Smooth muscle cell (in vitro differentiated cells): ENCODE results near the gene AAMP. TPM values are rescaled to one million over a fixed set of nuclear protein-coding genes. Genes with fewer than 3 reads are reported as not detected.

ENCODE experiments used
- DNase-seq: peaks from one replicate; lab custom pipeline; 2025; ENCODE audit not compliant: unreplicated experiment; lab: John Stamatoyannopoulos, UW
- H2AFZ ChIP-seq: fragments of 200-600 bp; sonication (generic); 2 replicates; pipeline ENCODE4 v1.6.0; 2016; ENCODE audit warnings: antibody characterized with exemption, low read depth, mild to moderate bottlenecking
- H3F3A ChIP-seq: fragments of 200-600 bp; sonication (generic); 2 replicates; pipeline ENCODE4 v1.6.0; 2017; ENCODE audit warnings: antibody characterized with exemption, low read depth
- H3K27ac ChIP-seq: fragments of 200-600 bp; sonication (generic); 2 replicates; pipeline ENCODE4 v1.5.1; 2016; ENCODE audit warnings: low read depth, mild to moderate bottlenecking
- H3K27me3 ChIP-seq: fragments of 200-600 bp; sonication (generic); 2 replicates; pipeline ENCODE4 v1.6.1; 2016; ENCODE audit warnings: low read depth, mild to moderate bottlenecking
- H3K36me3 ChIP-seq: fragments of 200-600 bp; sonication (generic); 2 replicates; pipeline ENCODE4 v1.5.1; 2016; ENCODE audit warnings: low read depth
- H3K4me1 ChIP-seq: fragments of 200-600 bp; sonication (generic); 2 replicates; pipeline ENCODE4 v1.5.1; 2016; ENCODE audit warnings: low read depth
- H3K4me2 ChIP-seq: fragments of 200-600 bp; sonication (generic); 2 replicates; pipeline ENCODE4 v1.6.0; 2016; ENCODE audit warnings: mild to moderate bottlenecking
- H3K4me3 ChIP-seq: fragments of 200-600 bp; sonication (generic); 2 replicates; pipeline ENCODE4 v1.5.1; 2016; ENCODE audit warnings: mild to moderate bottlenecking
- H3K79me2 ChIP-seq: fragments of 200-600 bp; sonication (generic); 2 replicates; pipeline ENCODE4 v1.6.0; 2016; ENCODE audit warnings: low read depth, mild to moderate bottlenecking
- H3K9ac ChIP-seq: fragments of 200-600 bp; sonication (generic); 2 replicates; pipeline ENCODE4 v1.6.0; 2016; ENCODE audit warnings: low read depth
- H3K9me3 ChIP-seq: fragments of 200-600 bp; sonication (generic); replicated peaks from 2 replicates; pipeline ENCODE4 v1.5.1; 2016; ENCODE audit warnings: low read depth
- H4K20me1 ChIP-seq: fragments of 200-600 bp; sonication (generic); 2 replicates; pipeline ENCODE4 v1.6.0; 2016; ENCODE audit warnings: low read depth
- CTCF ChIP-seq: fragments of 200-600 bp; sonication (generic); IDR thresholded peaks from 2 replicates; pipeline ENCODE4 v1.5.1; 2017; ENCODE audit warnings: borderline replicate concordance, mild to moderate bottlenecking, antibody characterized with exemption; ENCODE audit not compliant: insufficient read depth, poor library complexity, severe bottlenecking
- WGBS: methylation state at CpG from one replicate; pipeline ENCODE4 v1.1.7; 2016; ENCODE audit warnings: low lambda C conversion rate; 5-methylcytosine and 5-hydroxymethylcytosine counted together
- polyA plus RNA-seq: library from polyadenylated mRNA; unstranded; fragments of >200 nt; fragmentation: Nextera tagmentation; extraction: Ambion mirVana; gene quantifications from 2 replicates; pipeline ENCODE4 v1.2.1, GENCODE V29; 2016
- total RNA-seq: library from RNA; depleted of rRNA; stranded (reverse); fragments of >200 nt; gene quantifications from 2 replicates; pipeline ENCODE4 v1.2.3, GENCODE V29; 2014

Gene AAMP
- total and polyA plus RNA-seq, 2 experiments from 2014 or later: 71.5 to 95.8 TPM

- Histone ChIP-seq H4K20me1 (peaks cover 95% of the 10 kb centered on the region), H3K36me3 (peaks cover 21% of the 10 kb centered on the region), H3K79me2 (peaks cover 68% of the 10 kb centered on the region), H2AFZ (no peak overlapping the region), H3K9me3 (no peaks in the 10 kb centered on the region), H3K27ac (peak overlapping the region; percentile 87), H3K4me1 (peaks cover 10% of the 10 kb centered on the region), H3K4me2 (peak overlapping the region; percentile 70), H3F3A (peaks cover 69% of the 10 kb centered on the region), H3K4me3 (no peak overlapping the region), H3K27me3 (no peaks in the 10 kb centered on the region), H3K9ac (no peak overlapping the region)
- no peak for DNase-seq
- 3% methylated on average over 1 of the region's 1 CpG for WGBS
- TF ChIP-seq CTCF: no peak
Observed at GRCh38 chr2:218230882-218231281, 39.1 kb downstream of the AAMP start.

DNA sequence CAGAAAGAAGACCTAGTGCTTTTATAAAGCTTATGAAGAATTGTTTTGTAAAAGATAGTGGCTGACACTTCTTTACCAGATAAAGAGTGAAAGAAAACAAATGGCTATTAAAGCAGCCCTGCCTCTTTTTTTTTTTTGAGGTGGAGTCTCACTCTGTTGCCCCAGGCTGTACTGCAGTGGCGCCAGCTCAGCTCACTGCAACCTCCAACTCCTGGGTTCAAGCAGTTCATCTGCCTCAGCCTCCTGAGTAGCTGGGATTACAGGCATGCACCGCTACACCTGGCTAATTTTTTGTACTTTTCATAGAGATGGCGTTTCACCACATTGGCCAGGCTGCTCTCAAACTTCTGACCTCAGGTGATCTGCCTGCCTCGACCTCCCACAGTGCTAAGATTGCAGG, 40.1 kb downstream of the AAMP start:
- H3K4me1 ChIP-seq: peaks cover 10% of the 10 kb centered on the region
- no peaks in the 10 kb centered on the region for H3K9me3 ChIP-seq
- peaks cover 20% of the 10 kb centered on the region for H3K36me3 ChIP-seq
- H3K9ac ChIP-seq: no peak overlapping the region
- peak overlapping the region; percentile 87 for H3K27ac ChIP-seq
- peak overlapping the region; percentile 70 for H3K4me2 ChIP-seq
- no peak for DNase-seq
- WGBS: 75% methylated on average over 4 of the region's 4 CpGs
- H4K20me1 ChIP-seq: peaks cover 95% of the 10 kb centered on the region
- no peak for TF ChIP-seq CTCF
- H3K27me3 ChIP-seq: no peaks in the 10 kb centered on the region
- peaks cover 77% of the 10 kb centered on the region for H3K79me2 ChIP-seq
- H3K4me3 ChIP-seq: peak overlapping the region; percentile 9
- no peak overlapping the region for H2AFZ ChIP-seq
- H3F3A ChIP-seq: peaks cover 78% of the 10 kb centered on the region

DNA sequence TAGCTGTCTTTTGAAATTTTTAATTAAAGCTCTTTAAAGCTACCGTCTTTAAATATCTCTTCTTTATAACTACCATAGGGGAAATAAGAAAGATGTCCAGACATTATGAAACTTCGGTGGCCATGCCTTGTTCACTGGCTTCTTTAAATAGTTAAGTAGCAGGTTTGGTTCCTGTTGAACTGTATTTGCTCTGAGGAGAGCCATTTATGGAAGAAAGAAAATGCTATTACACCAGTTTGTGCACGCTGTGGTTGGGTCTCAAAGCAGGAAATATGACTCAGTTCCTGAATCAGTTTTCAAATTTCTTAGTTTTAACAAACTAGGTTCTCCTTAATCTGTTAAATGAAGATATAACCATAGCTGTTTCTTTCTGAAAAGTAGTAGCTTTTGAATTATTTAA, 40.7 kb downstream of the AAMP start:
- 6% methylated on average over 3 of the region's 3 CpGs for WGBS
- Histone ChIP-seq H3K9me3 (no peaks in the 10 kb centered on the region), H2AFZ (no peak overlapping the region), H4K20me1 (peaks cover 95% of the 10 kb centered on the region), H3F3A (peaks cover 78% of the 10 kb centered on the region), H3K79me2 (peaks cover 77% of the 10 kb centered on the region), H3K4me1 (peaks cover 10% of the 10 kb centered on the region), H3K4me3 (no peak overlapping the region), H3K27me3 (no peaks in the 10 kb centered on the region), H3K27ac (peak overlapping the region; percentile 87), H3K9ac (no peak overlapping the region), H3K36me3 (peaks cover 22% of the 10 kb centered on the region), H3K4me2 (peak overlapping the region; percentile 70)
- no peak for DNase-seq
- TF ChIP-seq CTCF: no peak

DNA sequence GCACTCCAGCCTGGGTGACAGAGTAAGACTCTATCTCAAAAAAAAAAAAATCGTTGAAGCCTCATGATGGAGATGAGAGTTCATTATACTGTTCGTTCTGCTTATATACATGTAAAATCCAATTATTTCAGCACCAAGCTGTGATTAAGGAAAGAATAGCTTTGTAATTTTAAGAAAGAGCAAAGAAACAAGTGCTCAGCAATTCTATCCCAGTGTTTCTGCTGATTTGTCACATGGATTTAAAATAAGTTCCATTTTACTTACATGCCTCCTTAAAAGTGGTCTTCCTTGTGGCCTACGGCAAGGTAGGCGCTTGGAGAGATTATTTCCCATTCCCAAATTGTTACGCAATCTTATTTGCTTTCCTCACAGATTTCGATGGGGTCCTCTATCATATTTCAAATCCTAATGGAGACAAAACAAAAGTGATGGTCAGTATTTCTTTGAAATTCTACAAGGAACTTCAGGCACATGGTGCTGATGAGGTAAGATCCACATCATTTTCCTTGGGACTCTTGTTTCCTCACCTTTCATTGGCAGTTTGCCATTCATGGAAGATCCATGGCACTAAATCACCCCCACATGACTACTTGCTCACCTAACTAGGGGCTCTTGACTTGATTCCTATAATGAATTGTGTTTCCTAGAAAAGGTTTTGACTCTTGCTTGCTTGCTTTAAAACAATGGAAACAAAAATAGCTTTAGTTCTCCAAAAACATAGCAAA, 41.4 kb downstream of the AAMP start:
- Histone ChIP-seq H3F3A (peaks cover 73% of the 10 kb centered on the region), H4K20me1 (peaks cover 95% of the 10 kb centered on the region), H3K36me3 (peaks cover 22% of the 10 kb centered on the region), H3K27ac (peak overlapping the region; percentile 87), H3K4me2 (peak overlapping the region; percentile 70), H3K9me3 (no peaks in the 10 kb centered on the region), H3K4me3 (no peak overlapping the region), H3K9ac (no peak overlapping the region), H2AFZ (no peak overlapping the region), H3K4me1 (peaks cover 10% of the 10 kb centered on the region), H3K79me2 (peaks cover 79% of the 10 kb centered on the region), H3K27me3 (no peaks in the 10 kb centered on the region)
- no peak for TF ChIP-seq CTCF
- 93% methylated on average over 6 of the region's 6 CpGs for WGBS
- no peak for DNase-seq
